ENCODE data around the gene NAGPA.
A peak's percentile ranks its signal among the peaks of the same experiment; 100 is the strongest.

The NAGPA gene

DNA sequence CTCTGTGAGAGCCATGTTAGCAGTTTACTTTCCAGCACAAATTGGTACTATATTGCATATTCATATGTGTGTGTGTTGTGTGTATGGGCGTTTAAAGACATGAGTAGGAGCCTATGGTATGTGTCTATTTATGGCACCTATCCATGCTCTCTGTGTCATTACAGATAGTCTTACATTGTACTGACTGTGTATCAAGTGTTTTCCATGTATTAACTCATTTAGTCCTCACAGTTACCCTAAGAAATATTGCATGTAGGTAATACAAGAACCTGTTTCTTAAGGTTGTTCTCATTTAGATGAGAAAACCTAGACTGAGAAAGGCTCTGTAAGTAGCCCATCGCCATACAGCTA lies 39.5 kb upstream of the NAGPA start:
- no peak for DNase-seq (ENCODE audit: extremely low spot score)
- TF ChIP-seq NFRKB (IDR thresholded peaks at IDR 0.05) (no peak), CTBP1 (IDR thresholded peaks at IDR 0.05; ENCODE audit: borderline replicate concordance) (no peak), TARDBP (IDR thresholded peaks at IDR 0.05) (no peak)
- TF ChIP-seq, protein P1, sequence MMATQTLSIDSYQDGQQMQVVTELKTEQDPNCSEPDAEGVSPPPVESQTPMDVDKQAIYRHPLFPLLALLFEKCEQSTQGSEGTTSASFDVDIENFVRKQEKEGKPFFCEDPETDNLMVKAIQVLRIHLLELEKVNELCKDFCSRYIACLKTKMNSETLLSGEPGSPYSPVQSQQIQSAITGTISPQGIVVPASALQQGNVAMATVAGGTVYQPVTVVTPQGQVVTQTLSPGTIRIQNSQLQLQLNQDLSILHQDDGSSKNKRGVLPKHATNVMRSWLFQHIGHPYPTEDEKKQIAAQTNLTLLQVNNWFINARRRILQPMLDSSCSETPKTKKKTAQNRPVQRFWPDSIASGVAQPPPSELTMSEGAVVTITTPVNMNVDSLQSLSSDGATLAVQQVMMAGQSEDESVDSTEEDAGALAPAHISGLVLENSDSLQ (IDR thresholded peaks at IDR 0.05): no peak
- POLR2A ChIA-PET: no interaction called here
- CTCF ChIA-PET: no interaction called here

DNA sequence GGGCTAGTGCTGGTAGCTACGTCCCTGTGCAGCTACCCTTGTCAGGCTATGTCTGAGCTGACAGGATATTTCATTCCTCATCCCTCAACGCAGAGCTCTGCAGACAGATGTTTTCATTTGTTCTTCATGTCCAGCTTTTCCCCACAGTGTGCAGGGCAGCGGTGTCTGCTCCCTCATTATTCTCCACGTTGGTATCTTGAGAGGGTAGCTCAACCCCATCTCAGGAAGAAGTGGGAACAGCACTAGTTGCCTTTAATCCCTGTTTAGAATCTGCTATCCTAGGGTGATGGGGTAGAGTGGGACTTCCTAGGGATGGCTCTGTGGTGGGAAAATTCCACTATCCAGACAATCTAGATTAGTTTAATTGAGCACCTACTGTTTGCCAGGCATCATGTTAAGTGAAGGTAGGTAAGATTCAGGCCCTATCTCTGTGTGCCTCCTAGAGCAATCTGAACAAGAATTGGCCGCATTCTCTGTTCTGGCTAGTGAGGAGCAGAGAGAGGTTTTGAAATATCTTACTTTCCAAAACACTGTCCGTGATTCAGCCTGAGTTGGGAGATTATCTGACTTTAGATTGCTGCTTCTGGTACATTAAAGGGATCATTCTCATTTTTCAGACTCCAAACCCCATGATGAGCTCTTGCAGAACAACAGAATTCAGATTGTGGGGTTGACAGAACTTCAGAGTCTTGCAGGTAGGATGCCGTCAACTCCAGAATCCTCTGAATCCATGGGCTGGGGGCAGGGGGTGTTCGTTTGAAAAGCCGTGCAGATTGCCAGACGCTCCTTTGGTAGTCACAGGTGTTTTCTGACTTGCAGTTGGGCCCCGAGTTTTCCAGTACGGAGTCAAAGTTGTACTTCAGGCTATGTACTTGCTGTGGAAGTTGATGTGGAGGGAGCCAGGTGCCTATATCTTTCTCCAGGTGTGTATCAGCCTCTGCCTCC lies 38.9 kb upstream of the NAGPA start:
- TF ChIP-seq ARNT (IDR thresholded peaks at IDR 0.05) (no peak), L3MBTL2 (conservative IDR thresholded peaks at IDR 0.05) (no peak), SP1 (IDR thresholded peaks at IDR 0.05) (no peak), LEF1 (IDR thresholded peaks at IDR 0.05; ENCODE audit: borderline replicate concordance) (no peak), ZNF384 (IDR thresholded peaks at IDR 0.05) (no peak), TARDBP (IDR thresholded peaks at IDR 0.05) (no peak), BHLHE40 (IDR thresholded peaks at IDR 0.05; ENCODE audit: borderline replicate concordance) (no peak), SUZ12 (IDR thresholded peaks at IDR 0.05) (no peak), FOXA1 (IDR thresholded peaks at IDR 0.05) (no peak), FOXK2 (IDR thresholded peaks at IDR 0.05) (no peak), HDGF (IDR thresholded peaks at IDR 0.05; ENCODE audit: borderline replicate concordance) (no peak), CTBP1 (IDR thresholded peaks at IDR 0.05; ENCODE audit: borderline replicate concordance) (no peak), FOXM1 (IDR thresholded peaks at IDR 0.05; ENCODE audit: borderline replicate concordance) (no peak), NFRKB (IDR thresholded peaks at IDR 0.05) (no peak), ELF4 (IDR thresholded peaks at IDR 0.05) (no peak)
- TF ChIP-seq, protein P1 (IDR thresholded peaks at IDR 0.05): no peak
- no peak for DNase-seq (ENCODE audit: extremely low spot score)
- ChIA-PET POLR2A (interaction anchor here (1.0 kb wide), 1 partner anchor 16 kb away, joined by 4 read pairs; no protein-coding TSS in a partner anchor), CTCF (interaction anchor here (0.6 kb wide), 1 partner anchor 20 kb away, joined by 3 read pairs; no protein-coding TSS in a partner anchor)

DNA sequence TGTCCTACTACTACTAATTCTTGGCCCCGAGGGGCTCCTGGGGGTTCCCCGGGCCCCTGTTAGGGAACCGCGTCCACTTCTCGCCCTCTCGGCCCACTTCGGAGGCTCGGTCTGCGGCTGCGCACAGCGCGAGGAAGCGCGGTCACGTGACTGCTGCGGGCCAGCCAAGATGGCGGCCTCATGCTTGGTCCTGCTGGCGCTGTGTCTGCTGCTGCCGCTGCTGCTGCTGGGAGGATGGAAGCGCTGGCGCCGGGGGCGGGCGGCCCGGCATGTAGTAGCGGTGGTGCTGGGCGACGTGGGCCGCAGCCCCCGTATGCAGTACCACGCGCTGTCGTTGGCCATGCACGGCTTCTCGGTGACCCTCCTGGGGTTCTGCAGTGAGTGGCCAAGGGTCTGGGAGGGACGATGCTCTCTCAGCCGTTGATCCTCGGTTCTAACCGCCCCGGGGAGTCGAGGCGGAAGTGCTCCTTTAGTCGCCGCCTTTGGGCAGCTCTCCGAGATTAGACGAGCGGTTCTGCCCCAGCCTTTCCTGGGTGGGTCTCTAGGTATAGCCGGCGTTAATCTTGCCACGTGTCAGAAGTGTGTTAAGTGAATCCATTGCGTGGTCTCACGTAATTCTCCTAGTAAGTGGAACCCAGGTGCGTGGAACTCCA lies 38.1 kb upstream of the NAGPA start, which contains the start of gene ALG1:
TSS of gene ALG1 (plus strand) at position 163 of the 653 bp plus-strand sequence. CDS start at position 170, 7 bp downstream.
- TF ChIP-seq ELF4 (IDR thresholded peaks at IDR 0.05) (peak; percentile 51; the same call in 1 of the 2 replicates), L3MBTL2 (conservative IDR thresholded peaks at IDR 0.05) (peak; percentile 58; the same call in 1 of the 2 replicates), NFRKB (IDR thresholded peaks at IDR 0.05) (peak; percentile 17; the same call in 1 of the 2 replicates), SP1 (IDR thresholded peaks at IDR 0.05) (no peak)
- ChIA-PET CTCF (interaction anchor here (0.6 kb wide), 1 partner anchor 19 kb away, joined by 3 read pairs; no protein-coding TSS in a partner anchor), POLR2A (interaction anchor here (1.0 kb wide), 1 partner anchor 15 kb away, joined by 4 read pairs; no protein-coding TSS in a partner anchor)
- peak; percentile 95 for DNase-seq (ENCODE audit: extremely low spot score)

DNA sequence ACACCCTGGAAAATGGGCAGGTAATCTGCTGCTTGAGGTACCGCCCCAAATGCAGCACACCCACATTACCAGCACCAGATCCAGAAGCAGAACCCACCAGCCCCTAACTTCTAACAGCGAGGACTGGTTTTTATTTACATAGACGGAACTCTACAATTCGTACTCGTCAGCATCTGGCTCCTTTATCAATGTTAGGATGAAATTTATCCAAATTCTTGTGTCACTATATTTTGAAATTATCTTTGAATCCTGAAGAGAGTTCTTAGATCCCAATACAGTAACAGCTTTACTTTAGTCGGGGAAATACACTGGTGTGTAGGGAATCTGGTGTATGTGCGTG lies 37.6 kb upstream of the NAGPA start:
- POLR2A ChIA-PET: no interaction called here
- CTCF ChIA-PET: no interaction called here
- no peak for TF ChIP-seq FOXM1 (IDR thresholded peaks at IDR 0.05; ENCODE audit: borderline replicate concordance)
- TF ChIP-seq HDGF (IDR thresholded peaks at IDR 0.05; ENCODE audit: borderline replicate concordance): no peak
- no peak for TF ChIP-seq CTBP1 (IDR thresholded peaks at IDR 0.05; ENCODE audit: borderline replicate concordance)
- no peak for TF ChIP-seq BHLHE40 (IDR thresholded peaks at IDR 0.05; ENCODE audit: borderline replicate concordance)
- no peak for TF ChIP-seq L3MBTL2 (conservative IDR thresholded peaks at IDR 0.05)
- no peak for TF ChIP-seq SUZ12 (IDR thresholded peaks at IDR 0.05)
- no peak for TF ChIP-seq LEF1 (IDR thresholded peaks at IDR 0.05; ENCODE audit: borderline replicate concordance)
- no peak for TF ChIP-seq TARDBP (IDR thresholded peaks at IDR 0.05)
- no peak for TF ChIP-seq FOXK2 (IDR thresholded peaks at IDR 0.05)
- no peak for TF ChIP-seq FOXA1 (IDR thresholded peaks at IDR 0.05)
- TF ChIP-seq ELF4 (IDR thresholded peaks at IDR 0.05): no peak
- no peak for TF ChIP-seq ARNT (IDR thresholded peaks at IDR 0.05)
- TF ChIP-seq, protein P1 (IDR thresholded peaks at IDR 0.05): no peak
- no peak for TF ChIP-seq ZNF384 (IDR thresholded peaks at IDR 0.05)
- no peak for TF ChIP-seq SP1 (IDR thresholded peaks at IDR 0.05)
- no peak for DNase-seq (ENCODE audit: extremely low spot score)

DNA sequence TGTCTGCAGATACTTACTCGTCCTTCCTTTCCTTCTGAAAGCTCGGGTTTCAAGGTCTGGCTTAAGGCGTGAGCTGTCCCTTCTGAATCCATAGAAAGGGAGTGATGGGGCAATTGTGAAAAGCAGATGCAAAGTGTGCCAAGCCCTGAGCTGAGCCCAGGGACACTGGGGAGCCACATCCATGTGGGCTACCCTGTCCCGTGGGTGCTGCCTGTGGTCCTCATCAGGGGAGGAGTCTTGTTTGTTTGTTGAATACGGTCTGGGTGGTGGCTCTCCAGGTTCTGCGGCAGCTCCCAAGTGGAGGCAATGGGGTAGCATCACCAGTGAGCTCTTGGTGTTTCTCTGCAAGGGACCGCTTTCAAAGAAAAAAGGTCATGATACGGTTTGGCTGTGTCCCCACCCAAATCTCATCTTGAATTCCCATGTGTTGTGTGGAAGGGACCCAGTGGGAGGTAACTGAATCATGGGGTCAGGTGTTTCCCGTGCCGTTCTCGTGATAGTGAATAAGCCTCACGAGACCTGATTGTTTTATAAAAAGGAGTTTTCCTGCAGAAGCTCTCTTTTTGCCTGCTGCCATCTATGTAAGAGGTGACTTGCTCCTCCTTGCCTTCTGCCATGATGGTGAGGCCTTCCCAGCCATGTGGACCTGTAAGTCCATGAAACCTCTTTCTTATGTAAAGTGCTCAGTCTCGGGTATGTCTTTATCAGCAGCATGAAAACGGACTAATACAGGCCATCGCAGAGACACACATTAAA lies 36.9 kb upstream of the NAGPA start:
- TF ChIP-seq NFRKB (IDR thresholded peaks at IDR 0.05): no peak
- TF ChIP-seq ARNT (IDR thresholded peaks at IDR 0.05): no peak
- TF ChIP-seq LEF1 (IDR thresholded peaks at IDR 0.05; ENCODE audit: borderline replicate concordance): no peak
- TF ChIP-seq L3MBTL2 (conservative IDR thresholded peaks at IDR 0.05): no peak
- TF ChIP-seq ZNF384 (IDR thresholded peaks at IDR 0.05): no peak
- TF ChIP-seq SP1 (IDR thresholded peaks at IDR 0.05): no peak
- TF ChIP-seq CTBP1 (IDR thresholded peaks at IDR 0.05; ENCODE audit: borderline replicate concordance): no peak
- no peak for TF ChIP-seq BHLHE40 (IDR thresholded peaks at IDR 0.05; ENCODE audit: borderline replicate concordance)
- POLR2A ChIA-PET: interaction anchor here (0.8 kb wide), 1 partner anchor 10 kb away, joined by 3 read pairs; no protein-coding TSS in a partner anchor
- CTCF ChIA-PET: no interaction called here
- no peak for DNase-seq (ENCODE audit: extremely low spot score)
